IMR-90 (cell line): ENCODE measurements around the gene ZFP36L2. TPM values are rescaled to one million over a fixed set of nuclear protein-coding genes. Genes with fewer than 3 reads are reported as not detected.

ENCODE experiments used
- ATAC-seq: fragments of 200-7000 bp; cut with Tn5 transposase; 2 replicates; pipeline ENCODE4 v1.9.1; 2020; ENCODE audit warnings: low read depth, mild to moderate bottlenecking, moderate library complexity
- BruUV-seq: library from RNA; stranded (reverse); fragments of 400-500 nt; replicated peaks from 2 replicates; lab custom pipeline; 2021; lab: Mats Ljungman, UMichigan
- CTCF ChIA-PET: fragments of 300-600 bp; formaldehyde crosslinking; extraction: SDS; loops from one replicate; lab custom pipeline; 2021; ENCODE audit warnings: antibody characterized with exemption; lab: Yijun Ruan, JAX
- POLR2A ChIA-PET: fragments of 300-600 bp; sonication (Branson Sonifier 250); formaldehyde crosslinking; loops from one replicate; lab custom pipeline; 2022; ENCODE audit warnings: antibody characterized with exemption; ENCODE audit not compliant: unreplicated experiment; lab: Charles Lee
- DNase-seq: peaks from one replicate; pipeline ENCODE4 v3.0.0; 2013
- H2AFZ ChIP-seq: replicated peaks from 2 replicates; pipeline ENCODE3; 2013; ENCODE audit warnings: low read length, mild to moderate bottlenecking; ENCODE audit not compliant: poor library complexity
- H2AK5ac ChIP-seq: 2 replicates; pipeline ENCODE4 v1.6.1; 2013; ENCODE audit warnings: low read depth, low read length, inconsistent platforms
- H2AK9ac ChIP-seq: replicated peaks from 2 replicates; pipeline ENCODE3; 2013; ENCODE audit warnings: mild to moderate bottlenecking, low read depth, low read length, moderate library complexity; ENCODE audit not compliant: poor library complexity
- H2BK120ac ChIP-seq: 2 replicates; pipeline ENCODE4 v1.6.1; 2013; ENCODE audit warnings: low read depth, low read length, inconsistent platforms
- H2BK15ac ChIP-seq: 3 replicates; pipeline ENCODE4 v1.6.1; 2013; ENCODE audit warnings: low read depth, low read length, inconsistent platforms
- H2BK20ac ChIP-seq: 2 replicates; pipeline ENCODE4 v1.6.1; 2013; ENCODE audit warnings: low read depth, mild to moderate bottlenecking, inconsistent platforms, low read length, moderate library complexity
- H2BK5ac ChIP-seq: 2 replicates; pipeline ENCODE4 v1.6.1; 2013; ENCODE audit warnings: mild to moderate bottlenecking, low read depth, low read length, inconsistent platforms; ENCODE audit not compliant: poor library complexity, severe bottlenecking
- H3K14ac ChIP-seq: replicated peaks from 2 replicates; pipeline ENCODE4 v1.6.1; 2013; ENCODE audit warnings: low read depth, low read length, inconsistent platforms
- H3K18ac ChIP-seq: 2 replicates; pipeline ENCODE4 v1.6.1; 2013; ENCODE audit warnings: low read depth, low read length, control low read depth
- H3K23ac ChIP-seq: 2 replicates; pipeline ENCODE4 v1.6.1; 2013; ENCODE audit warnings: low read depth, low read length, inconsistent platforms
- H3K27ac ChIP-seq: 2 replicates; pipeline ENCODE4 v1.5.1; 2013; ENCODE audit warnings: mild to moderate bottlenecking, control low read depth, low read length; ENCODE audit not compliant: insufficient read depth
- H3K27me3 ChIP-seq: 2 replicates; pipeline ENCODE4 v1.6.1; 2013; ENCODE audit warnings: low read length; ENCODE audit not compliant: control insufficient read depth, insufficient read depth
- H3K36me3 ChIP-seq: 2 replicates; pipeline ENCODE4 v1.6.1; 2013; ENCODE audit warnings: low read length, mixed read lengths; ENCODE audit not compliant: control insufficient read depth, insufficient read depth
- H3K4ac ChIP-seq: 2 replicates; pipeline ENCODE4 v1.6.1; 2013; ENCODE audit warnings: low read depth, low read length, inconsistent platforms
- H3K4me1 ChIP-seq: 2 replicates; pipeline ENCODE4 v1.6.1; 2013; ENCODE audit warnings: low read length, mixed read lengths; ENCODE audit not compliant: control insufficient read depth, insufficient read depth
- H3K4me2 ChIP-seq: 2 replicates; pipeline ENCODE4 v1.6.1; 2013; ENCODE audit warnings: low read depth, mild to moderate bottlenecking, control low read depth, low read length, moderate library complexity
- H3K4me3 ChIP-seq: 2 replicates; pipeline ENCODE4 v1.5.1; 2013; ENCODE audit warnings: low read depth, mild to moderate bottlenecking, control low read depth, low read length, moderate library complexity; ENCODE audit not compliant: insufficient read depth
- H3K56ac ChIP-seq: 2 replicates; pipeline ENCODE4 v1.6.1; 2013; ENCODE audit warnings: low read length, inconsistent platforms; ENCODE audit not compliant: insufficient read depth; ENCODE audit errors: extremely low read depth
- H3K79me1 ChIP-seq, 2 experiments: 2 replicates each; pipeline ENCODE4 v1.6.1; 2013; ENCODE audit warnings: low read length in 2 of 2, inconsistent platforms in 1 of 2, low read depth in 1 of 2
- H3K9ac ChIP-seq: 2 replicates; pipeline ENCODE4 v1.6.1; 2013; ENCODE audit warnings: low read depth, low read length, control low read depth
- H3K9me1 ChIP-seq: 2 replicates; pipeline ENCODE4 v1.6.1; 2013; ENCODE audit warnings: low read length, inconsistent platforms; ENCODE audit not compliant: insufficient read depth
- H3K9me3 ChIP-seq: 2 replicates; pipeline ENCODE4 v1.6.1; 2013; ENCODE audit warnings: low read length; ENCODE audit not compliant: control insufficient read depth, insufficient read depth
- H4K20me1 ChIP-seq: 2 replicates; pipeline ENCODE4 v1.6.1; 2013; ENCODE audit warnings: low read length, inconsistent platforms; ENCODE audit not compliant: insufficient read depth
- H4K5ac ChIP-seq: 2 replicates; pipeline ENCODE4 v1.6.1; 2013; ENCODE audit warnings: mild to moderate bottlenecking, low read depth, low read length, control low read depth
- H4K8ac ChIP-seq, 2 experiments: 2 replicates each; pipeline ENCODE4 v1.6.1; 2013; ENCODE audit warnings: low read depth in 2 of 2, low read length in 2 of 2, control low read depth in 1 of 2, inconsistent platforms in 1 of 2
- H4K91ac ChIP-seq: 2 replicates; pipeline ENCODE4 v1.6.1; 2013; ENCODE audit warnings: low read depth, low read length, inconsistent platforms; ENCODE audit not compliant: insufficient read depth
- FOS ChIP-seq: fragments of 150-350 bp; IDR thresholded peaks from 2 replicates; pipeline ENCODE4 v1.6.1; 2016; ENCODE audit warnings: low read depth, low read length
- NFE2L2 ChIP-seq: fragments of 150-350 bp; IDR thresholded peaks from 2 replicates; pipeline ENCODE4 v1.6.1; 2016; ENCODE audit warnings: low read depth, mild to moderate bottlenecking, low read length
- WGBS, 2 experiments: methylation state at CpG; one replicate each; pipeline versions ENCODE4 v1.1.5 to v1.1.7; 2013; ENCODE audit warnings: missing lambda C conversion rate in 2 of 2; ENCODE audit not compliant: insufficient read length in 1 of 2; ENCODE audit errors: extremely low coverage in 2 of 2; 5-methylcytosine and 5-hydroxymethylcytosine counted together
- dilution Hi-C: fragments of 300-500 bp; cut with HindIII; formaldehyde crosslinking; loops from one replicate; pipeline ENCODE4 v1.14.3; 2018; ENCODE audit warnings: low sequenced_read_pairs; ENCODE audit not compliant: unreplicated experiment
- in situ Hi-C: fragments of 300-500 bp; cut with MboI; formaldehyde crosslinking; loops from 3 replicates; pipeline ENCODE4 v1.14.3; 2019; ENCODE audit warnings: low sequenced_read_pairs, inconsistent platforms, mixed read lengths
- intact Hi-C: fragments of 100-400 bp; cut with micrococcal nuclease; formaldehyde crosslinking; loops from 2 replicates; pipeline ENCODE4 v1.10.0; 2022
- polyA plus RNA-seq, 3 experiments: library from polyadenylated mRNA; depleted of rRNA; stranded (reverse); fragments of >200 nt; gene quantifications; 2 replicates each; pipeline ENCODE4 v1.2.3, GENCODE V29; 2012; ENCODE audit warnings: low replicate concordance in 1 of 3
- total RNA-seq: library from RNA; depleted of rRNA; stranded (reverse); fragments of >200 nt; gene quantifications from 2 replicates; pipeline ENCODE4 v1.2.3, GENCODE V29; 2012
- TF ChIP-seq, protein P1 (sequence below): conservative IDR thresholded peaks from 2 replicates; pipeline ENCODE4 v1.5.1; 2012; ENCODE audit warnings: mild to moderate bottlenecking, low read depth, low read length, improper control_type of control experiment

ZFP36L2 gene
- total and polyA plus RNA-seq, 2 of the 4 experiments (the other 2 are of a cell fraction): 1.8 to 20.1 TPM

GRCh38 chr2:43174368-43174916 lies 52.0 kb downstream of the ZFP36L2 start:
- no TSS peak for BruUV-seq
- no peak overlapping the region for H3K4ac ChIP-seq
- H2AK9ac ChIP-seq: no peak overlapping the region
- WGBS, 2 experiments: no CpG with 5 or more reads among the region's 9 CpGs
- in situ Hi-C loops: no loop called here
- intact Hi-C loops: no loop called here
- CTCF ChIA-PET: no interaction called here
- no peak overlapping the region for H2BK20ac ChIP-seq
- H4K91ac ChIP-seq: no peak overlapping the region
- H3K4me3 ChIP-seq: no peak overlapping the region
- H3K27me3 ChIP-seq: no peaks in the 10 kb centered on the region
- no peak overlapping the region for H3K18ac ChIP-seq
- H3K9me3 ChIP-seq: peaks cover 20% of the 10 kb centered on the region
- no peaks in the 10 kb centered on the region for H3K79me1 ChIP-seq
- no peak overlapping the region for H2BK120ac ChIP-seq
- H2BK15ac ChIP-seq: no peak overlapping the region
- H3K23ac ChIP-seq: no peak overlapping the region
- ATAC-seq (no peak), DNase-seq (no peak)
- TF ChIP-seq FOS (no peak), NFE2L2 (no peak)
- TF ChIP-seq, protein P1, sequence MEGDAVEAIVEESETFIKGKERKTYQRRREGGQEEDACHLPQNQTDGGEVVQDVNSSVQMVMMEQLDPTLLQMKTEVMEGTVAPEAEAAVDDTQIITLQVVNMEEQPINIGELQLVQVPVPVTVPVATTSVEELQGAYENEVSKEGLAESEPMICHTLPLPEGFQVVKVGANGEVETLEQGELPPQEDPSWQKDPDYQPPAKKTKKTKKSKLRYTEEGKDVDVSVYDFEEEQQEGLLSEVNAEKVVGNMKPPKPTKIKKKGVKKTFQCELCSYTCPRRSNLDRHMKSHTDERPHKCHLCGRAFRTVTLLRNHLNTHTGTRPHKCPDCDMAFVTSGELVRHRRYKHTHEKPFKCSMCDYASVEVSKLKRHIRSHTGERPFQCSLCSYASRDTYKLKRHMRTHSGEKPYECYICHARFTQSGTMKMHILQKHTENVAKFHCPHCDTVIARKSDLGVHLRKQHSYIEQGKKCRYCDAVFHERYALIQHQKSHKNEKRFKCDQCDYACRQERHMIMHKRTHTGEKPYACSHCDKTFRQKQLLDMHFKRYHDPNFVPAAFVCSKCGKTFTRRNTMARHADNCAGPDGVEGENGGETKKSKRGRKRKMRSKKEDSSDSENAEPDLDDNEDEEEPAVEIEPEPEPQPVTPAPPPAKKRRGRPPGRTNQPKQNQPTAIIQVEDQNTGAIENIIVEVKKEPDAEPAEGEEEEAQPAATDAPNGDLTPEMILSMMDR: no peak
- POLR2A ChIA-PET: no interaction called here
- H2AK5ac ChIP-seq: no peak overlapping the region
- H4K20me1 ChIP-seq: no peaks in the 10 kb centered on the region
- no peak overlapping the region for H3K27ac ChIP-seq
- H3K14ac ChIP-seq: no peak overlapping the region
- dilution Hi-C loops: no loop called here
- H4K5ac ChIP-seq: no peak overlapping the region
- H3K4me1 ChIP-seq: peaks cover 13% of the 10 kb centered on the region
- H3K9me1 ChIP-seq: peaks cover 7% of the 10 kb centered on the region; the same call in 1 of the 2 replicates
- no peak overlapping the region for H4K8ac ChIP-seq
- no peak overlapping the region for H2BK5ac ChIP-seq
- H3K56ac ChIP-seq: no peak overlapping the region
- H3K9ac ChIP-seq: no peak overlapping the region
- no peaks in the 10 kb centered on the region for H3K36me3 ChIP-seq
- no peak overlapping the region for H3K4me2 ChIP-seq
- no peak overlapping the region for H2AFZ ChIP-seq
